HG02588 (cell line): ENCODE measurements around the gene EVL.
"Not testable (repeated sequence)": the region's sequence is repeated elsewhere in the genome, so short reads cannot be mapped to it uniquely, and the experiment has no call there.

Experiments
- ATAC-seq: cut with Tn5 transposase; IDR thresholded peaks from one replicate; pipeline ENCODE4 v1.9.1; 2021; ENCODE audit warnings: mild to moderate bottlenecking, moderate library complexity; ENCODE audit not compliant: unreplicated experiment

Gene EVL

GRCh38 chr14:100065111-100065871 is at the start of gene EVL:
EVL (plus strand) TSS chr14:100065422; CDS start chr14:100065501, 79 bp downstream.
- peak; percentile 40 for ATAC-seq

- no peak for ATAC-seq
Measured at GRCh38 chr14:100017553-100017952, 47.7 kb upstream of the EVL start.

GRCh38 chr14:100018054-100018453 is 47.2 kb upstream of the EVL start:
- ATAC-seq = no peak

- no peak for ATAC-seq
Measured at GRCh38 chr14:100018482-100018881, 46.7 kb upstream of the EVL start.

GRCh38 chr14:100019156-100019744 is 46.0 kb upstream of the EVL start:
- ATAC-seq = no peak

- no peak for ATAC-seq
Measured at GRCh38 chr14:100020629-100021028, 44.6 kb upstream of the EVL start.

GRCh38 chr14:100022772-100023451 is 42.3 kb upstream of the EVL start:
- no peak for ATAC-seq

- ATAC-seq = no peak
Measured at GRCh38 chr14:100025111-100025510, 40.1 kb upstream of the EVL start.

GRCh38 chr14:100027771-100028490 is 37.3 kb upstream of the EVL start:
- ATAC-seq = no peak

- no peak for ATAC-seq
Measured at GRCh38 chr14:100028990-100029677, 36.1 kb upstream of the EVL start.

- not testable (repeated sequence) for ATAC-seq
Measured at GRCh38 chr14:100030006-100030405, 35.2 kb upstream of the EVL start.

- no peak for ATAC-seq
Measured at GRCh38 chr14:100030452-100031153, 34.6 kb upstream of the EVL start.

GRCh38 chr14:100031506-100032281 is 33.5 kb upstream of the EVL start:
- ATAC-seq = no peak

GRCh38 chr14:100032738-100033137 is 32.5 kb upstream of the EVL start:
- ATAC-seq = no peak

GRCh38 chr14:100033347-100034075 is 31.7 kb upstream of the EVL start:
- no peak for ATAC-seq

- no peak for ATAC-seq
Measured at GRCh38 chr14:100034468-100034867, 30.8 kb upstream of the EVL start.

- ATAC-seq = no peak
Measured at GRCh38 chr14:100034961-100035500, 30.2 kb upstream of the EVL start.

GRCh38 chr14:100035700-100036099 is 29.5 kb upstream of the EVL start:
- ATAC-seq = no peak
